ENCODE measurements around the gene MYBPH.

Gene MYBPH

GRCh38 chr1:203199816-203200571, 24.4 kb upstream of the MYBPH start:
- no peak for DNase-seq

- DNase-seq: no peak
These were observed 23.8 kb upstream of the MYBPH start for GRCh38 chr1:203199481-203199815.

GRCh38 chr1:203199002-203199401, 23.4 kb upstream of the MYBPH start:
- DNase-seq: no peak

- DNase-seq: no peak
These were observed 22.0 kb upstream of the MYBPH start for GRCh38 chr1:203197625-203198024.

GRCh38 chr1:203196371-203196770, 20.7 kb upstream of the MYBPH start:
- no peak for DNase-seq

- DNase-seq: no peak
These were observed 15.3 kb upstream of the MYBPH start for GRCh38 chr1:203190949-203191348.

GRCh38 chr1:203189951-203190352, 14.3 kb upstream of the MYBPH start:
- DNase-seq: no peak

- DNase-seq: no peak
These were observed 13.1 kb upstream of the MYBPH start for GRCh38 chr1:203188686-203189232.

GRCh38 chr1:203187689-203188264, 12.2 kb upstream of the MYBPH start:
- DNase-seq: no peak

- DNase-seq: no peak
These were observed 11.7 kb upstream of the MYBPH start for GRCh38 chr1:203187304-203187685.

- no peak for DNase-seq
These were observed 11.0 kb upstream of the MYBPH start, which contains the start of gene CHI3L1 for GRCh38 chr1:203186446-203187303. Gene CHI3L1 (minus strand): TSS chr1:203186704. CDS start chr1:203186623, 81 bp downstream.

- no peak for DNase-seq
These were observed 10.4 kb upstream of the MYBPH start for GRCh38 chr1:203186091-203186445.

- DNase-seq: no peak
These were observed 10.0 kb upstream of the MYBPH start for GRCh38 chr1:203185585-203185984.

- no peak for DNase-seq
These were observed 9.4 kb upstream of the MYBPH start for GRCh38 chr1:203185061-203185461.

GRCh38 chr1:203184467-203184866, 8.8 kb upstream of the MYBPH start:
- DNase-seq: no peak

GRCh38 chr1:203183828-203184227, 8.2 kb upstream of the MYBPH start:
- DNase-seq: no peak

GRCh38 chr1:203182387-203182953, 6.8 kb upstream of the MYBPH start:
- no peak for DNase-seq

GRCh38 chr1:203181586-203182386, 6.2 kb upstream of the MYBPH start:
- DNase-seq: no peak

GRCh38 chr1:203180611-203181330, 5.1 kb upstream of the MYBPH start:
- DNase-seq: no peak

- no peak for DNase-seq
These were observed 4.0 kb upstream of the MYBPH start for GRCh38 chr1:203179667-203180005.

- DNase-seq: no peak
These were observed 3.4 kb upstream of the MYBPH start for GRCh38 chr1:203178821-203179666.
